Prostate gland (tissue), 2 donors: ENCODE measurements around the gene SOAT1.
A peak's percentile ranks its signal among the peaks of the same experiment; 100 is the strongest.

Experiments used
- CTCF ChIP-seq, 4 experiments: fragments of 200-600 bp in 2 of 4; fragments of 450-650 bp in 2 of 4; sonication (generic) in 2 of 4; IDR thresholded peaks; 1 replicate in 3 of 4; 2 replicates in 1 of 4; pipeline ENCODE4 v1.5.1; 2016 to 2019; ENCODE audit warnings: antibody characterized with exemption in 4 of 4, mild to moderate bottlenecking in 2 of 4, moderate library complexity in 2 of 4
- POLR2A ChIP-seq: fragments of 450-650 bp; IDR thresholded peaks from one replicate; pipeline ENCODE4 v1.6.1; 2016; ENCODE audit warnings: antibody characterized with exemption, mild to moderate bottlenecking
- POLR2AphosphoS5 ChIP-seq: sonication (generic); formaldehyde crosslinking; IDR thresholded peaks from one replicate; pipeline ENCODE4 v1.6.1; 2017; ENCODE audit warnings: antibody characterized with exemption

GRCh38 chr1:179369751-179370341 is 76.2 kb downstream of the SOAT1 start:
- TF ChIP-seq POLR2AphosphoS5 (no peak), CTCF (IDR thresholded peaks at IDR 0.05) (peak; percentile 52 to 80 (median 78)), POLR2A (no peak)
